Effector memory CD4-positive, alpha-beta T cell (primary cell): ENCODE data around the gene SHROOM3.
"Not testable (repeated sequence)": the region's sequence is repeated elsewhere in the genome, so short reads cannot be mapped to it uniquely, and the experiment has no call there.

ENCODE experiments used
- DNase-seq, 3 donors: peaks; one replicate each; pipeline ENCODE4 v3.0.0-alpha.2; 2020
- H3K27ac ChIP-seq: 2 replicates; pipeline ENCODE4 v1.7.0; 2013; ENCODE audit warnings: mild to moderate bottlenecking, low read length, moderate library complexity; ENCODE audit not compliant: insufficient read depth, poor library complexity, severe bottlenecking
- H3K27me3 ChIP-seq: replicated peaks from 2 replicates; pipeline ENCODE4 v1.7.0; 2013; ENCODE audit warnings: mild to moderate bottlenecking, low read length; ENCODE audit not compliant: insufficient read depth, control insufficient read depth, poor library complexity, severe bottlenecking
- H3K36me3 ChIP-seq: 2 replicates; pipeline ENCODE4 v1.7.0; 2013; ENCODE audit warnings: mild to moderate bottlenecking, low read length, moderate library complexity; ENCODE audit not compliant: control insufficient read depth, insufficient read depth
- H3K4me1 ChIP-seq: 2 replicates; pipeline ENCODE4 v1.7.0; 2013; ENCODE audit warnings: low read length, mild to moderate bottlenecking; ENCODE audit not compliant: control insufficient read depth, insufficient read depth, poor library complexity, severe bottlenecking
- H3K4me3 ChIP-seq: 2 replicates; pipeline ENCODE4 v1.7.0; 2013; ENCODE audit warnings: low read length, low read depth, mild to moderate bottlenecking; ENCODE audit not compliant: insufficient read depth, poor library complexity, severe bottlenecking
- H3K9me3 ChIP-seq: 2 replicates; pipeline ENCODE4 v1.7.0; 2013; ENCODE audit warnings: mild to moderate bottlenecking, low read length, moderate library complexity; ENCODE audit not compliant: control insufficient read depth

SHROOM3 gene

DNA sequence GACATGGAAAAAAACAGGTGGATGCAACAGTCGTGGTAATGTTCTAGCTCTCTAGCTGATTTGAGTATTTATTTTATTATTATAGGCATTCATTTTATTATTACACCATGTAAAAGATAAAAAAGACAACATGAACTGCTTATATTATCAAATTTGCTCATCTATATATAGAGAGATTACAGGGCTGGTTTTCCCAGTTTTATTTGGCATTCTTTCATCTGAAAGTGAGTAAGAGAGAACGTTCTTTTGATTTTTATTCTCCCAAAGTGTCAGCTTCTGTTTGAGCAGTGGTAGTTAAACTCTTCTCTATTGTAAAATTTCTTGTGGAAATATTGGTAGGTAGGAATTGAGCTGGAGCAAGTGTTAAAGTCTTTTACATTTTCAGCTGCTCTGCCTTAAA is 283.0 kb downstream of the SHROOM3 start:
- no peaks in the 10 kb centered on the region for H3K27me3 ChIP-seq
- H3K9me3 ChIP-seq: no peaks in the 10 kb centered on the region
- no peaks in the 10 kb centered on the region for H3K36me3 ChIP-seq
- H3K4me3 ChIP-seq: no peak overlapping the region
- H3K4me1 ChIP-seq: no peaks in the 10 kb centered on the region
- no peak overlapping the region for H3K27ac ChIP-seq
- no peak for DNase-seq

DNA sequence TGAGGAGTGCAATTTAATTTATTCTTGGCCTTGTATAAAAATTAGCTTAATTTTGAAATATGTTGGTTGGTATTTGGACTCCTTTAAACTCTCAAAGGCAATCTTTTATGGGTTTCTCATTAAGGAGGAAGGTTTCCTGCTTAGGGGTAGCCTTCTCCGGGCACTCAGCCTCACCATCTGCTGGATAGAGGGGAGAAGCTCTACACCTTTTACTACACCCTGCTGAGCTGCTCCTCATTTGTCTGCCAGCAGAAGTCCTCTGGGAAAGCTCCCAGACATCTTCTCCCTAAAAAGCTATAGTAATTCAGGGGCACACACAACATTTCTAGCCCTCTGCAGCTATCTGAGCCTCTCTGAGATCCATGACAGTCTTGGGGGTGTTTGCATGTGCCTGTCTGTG is 283.8 kb downstream of the SHROOM3 start:
- H3K4me3 ChIP-seq: no peak overlapping the region
- no peaks in the 10 kb centered on the region for H3K4me1 ChIP-seq
- DNase-seq: no peak
- no peaks in the 10 kb centered on the region for H3K36me3 ChIP-seq
- no peak overlapping the region for H3K27ac ChIP-seq
- H3K27me3 ChIP-seq: no peaks in the 10 kb centered on the region
- no peaks in the 10 kb centered on the region for H3K9me3 ChIP-seq

DNA sequence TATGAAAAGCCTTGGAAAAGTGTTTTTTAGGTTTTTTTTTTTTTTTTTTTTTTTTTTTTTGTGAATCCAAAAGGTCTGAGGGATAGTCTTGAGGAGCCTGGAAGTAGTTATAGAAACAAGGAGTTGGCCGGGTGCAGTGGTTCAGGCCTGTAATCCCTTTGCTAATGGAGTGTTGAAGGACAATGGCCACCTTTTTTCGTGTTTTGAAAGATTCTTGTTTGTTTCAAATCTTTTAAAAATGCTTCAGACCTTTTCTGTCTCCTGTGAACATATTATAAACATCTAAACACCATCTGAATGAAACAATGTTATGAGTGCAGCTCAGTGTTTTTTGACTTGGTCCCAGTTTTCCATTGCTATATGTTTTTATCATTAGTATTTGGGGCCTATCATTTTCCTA is 285.1 kb downstream of the SHROOM3 start:
- H3K27ac ChIP-seq: no peak overlapping the region
- no peaks in the 10 kb centered on the region for H3K4me1 ChIP-seq
- no peaks in the 10 kb centered on the region for H3K27me3 ChIP-seq
- DNase-seq: no peak
- H3K9me3 ChIP-seq: no peaks in the 10 kb centered on the region
- no peak overlapping the region for H3K4me3 ChIP-seq
- no peaks in the 10 kb centered on the region for H3K36me3 ChIP-seq

DNA sequence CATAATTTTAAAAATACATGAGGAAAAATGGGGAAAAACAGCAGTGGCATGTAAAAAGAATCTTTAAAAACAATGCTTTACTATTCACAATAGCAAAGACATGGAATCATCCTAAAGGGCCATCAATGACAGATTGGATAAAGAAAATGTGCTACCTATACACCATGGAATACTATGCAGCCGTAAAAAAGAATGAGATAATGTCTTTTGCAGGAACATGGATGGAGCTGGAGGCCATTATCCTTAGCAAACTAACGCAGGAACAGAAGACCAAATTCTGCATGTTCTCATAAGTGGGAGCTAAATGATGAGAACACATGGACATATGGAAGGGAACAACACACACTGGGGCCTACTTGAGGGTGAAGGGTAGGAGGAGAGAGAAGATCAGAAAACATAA is 287.1 kb downstream of the SHROOM3 start:
- H3K36me3 ChIP-seq, DNase-seq, H3K9me3 ChIP-seq, H3K27me3 ChIP-seq, H3K4me3 ChIP-seq, H3K4me1 ChIP-seq, H3K27ac ChIP-seq: not testable (repeated sequence)

DNA sequence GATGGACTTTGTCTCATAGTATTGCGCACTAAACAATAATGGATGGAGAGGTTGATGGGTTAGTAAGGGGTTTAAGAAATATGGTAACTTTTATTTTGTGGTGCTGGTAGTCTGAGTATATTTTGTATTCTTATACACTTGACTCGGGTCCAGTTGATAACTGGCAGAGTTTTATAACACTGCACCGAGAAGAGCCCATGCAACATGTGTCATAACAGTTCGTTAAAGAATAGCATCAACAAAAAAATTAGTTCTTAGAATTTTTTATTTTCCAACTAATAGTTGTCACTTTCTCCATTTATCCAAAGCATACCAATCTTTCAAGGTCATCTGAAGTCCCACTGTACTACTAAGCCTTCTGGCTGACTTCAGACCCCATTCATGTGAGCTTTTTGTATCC is 287.8 kb downstream of the SHROOM3 start:
- Histone ChIP-seq H3K27ac (no peak overlapping the region), H3K36me3 (no peaks in the 10 kb centered on the region), H3K27me3 (no peaks in the 10 kb centered on the region), H3K4me1 (no peaks in the 10 kb centered on the region), H3K9me3 (no peaks in the 10 kb centered on the region), H3K4me3 (no peak overlapping the region)
- DNase-seq: no peak

DNA sequence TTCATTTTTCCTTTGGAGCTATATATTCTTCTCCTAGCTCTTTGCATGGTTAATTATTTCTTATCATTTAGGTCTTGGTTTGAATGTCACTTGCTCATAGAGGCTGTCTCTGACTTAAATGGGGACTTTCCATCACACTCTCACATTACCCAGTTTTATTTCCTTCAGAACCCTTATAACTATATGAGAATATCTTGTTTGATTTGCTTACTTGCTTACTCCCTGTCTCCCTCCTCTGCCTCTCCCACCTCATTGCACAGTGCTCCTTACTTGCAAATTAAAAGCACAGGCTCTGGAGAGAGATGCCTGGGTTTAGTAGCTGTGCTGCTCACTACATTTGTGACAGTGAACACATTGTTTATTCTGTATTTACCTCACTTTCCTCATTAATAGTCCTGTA is 288.3 kb downstream of the SHROOM3 start:
- Histone ChIP-seq H3K4me1 (no peaks in the 10 kb centered on the region), H3K4me3 (no peak overlapping the region), H3K27ac (no peak overlapping the region), H3K27me3 (no peaks in the 10 kb centered on the region), H3K9me3 (no peaks in the 10 kb centered on the region), H3K36me3 (no peaks in the 10 kb centered on the region)
- DNase-seq: no peak

DNA sequence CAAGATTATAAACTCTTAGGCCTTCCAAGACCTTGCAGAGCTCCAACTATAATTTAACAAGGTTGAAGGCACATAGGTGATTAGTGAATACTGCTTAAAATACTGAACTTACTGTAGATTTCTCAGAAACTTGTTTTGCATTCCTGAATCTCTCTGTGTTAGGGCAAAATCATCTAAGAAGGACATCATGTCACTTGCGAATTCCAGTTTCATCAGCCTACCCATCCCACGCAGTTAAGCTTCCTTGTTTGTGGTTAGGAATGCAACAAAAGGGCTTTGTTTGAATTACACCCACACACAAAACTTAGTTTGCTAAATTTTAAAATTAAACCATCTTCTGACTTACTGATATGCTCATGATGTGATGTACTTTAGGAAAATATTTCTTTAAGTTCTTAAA is 288.9 kb downstream of the SHROOM3 start:
- Histone ChIP-seq H3K4me1 (no peaks in the 10 kb centered on the region), H3K4me3 (no peak overlapping the region), H3K9me3 (no peaks in the 10 kb centered on the region), H3K36me3 (no peaks in the 10 kb centered on the region), H3K27me3 (no peaks in the 10 kb centered on the region), H3K27ac (no peak overlapping the region)
- no peak for DNase-seq

DNA sequence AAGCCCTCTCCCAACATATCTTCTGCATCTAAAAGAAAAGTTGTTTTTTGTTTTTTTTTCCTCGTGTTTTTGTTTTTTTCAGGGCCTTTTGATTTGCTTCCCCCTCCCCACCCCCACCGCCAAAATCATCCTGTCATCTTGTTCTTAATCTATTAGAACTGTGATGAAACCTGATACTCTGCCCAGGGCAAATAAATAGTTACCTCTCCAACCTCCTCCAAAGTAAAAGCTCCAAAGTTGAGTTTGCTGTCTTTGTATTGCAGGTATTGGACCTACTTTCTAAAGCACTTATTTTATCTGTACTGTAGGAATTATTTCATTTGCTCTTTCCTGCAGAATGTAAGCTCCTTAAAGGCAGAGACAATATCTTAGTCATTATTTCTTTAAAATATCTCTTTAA is 290.0 kb downstream of the SHROOM3 start:
- no peaks in the 10 kb centered on the region for H3K9me3 ChIP-seq
- no peaks in the 10 kb centered on the region for H3K4me1 ChIP-seq
- H3K27me3 ChIP-seq: no peaks in the 10 kb centered on the region
- H3K27ac ChIP-seq: no peak overlapping the region
- no peak overlapping the region for H3K4me3 ChIP-seq
- no peak for DNase-seq
- H3K36me3 ChIP-seq: no peaks in the 10 kb centered on the region

DNA sequence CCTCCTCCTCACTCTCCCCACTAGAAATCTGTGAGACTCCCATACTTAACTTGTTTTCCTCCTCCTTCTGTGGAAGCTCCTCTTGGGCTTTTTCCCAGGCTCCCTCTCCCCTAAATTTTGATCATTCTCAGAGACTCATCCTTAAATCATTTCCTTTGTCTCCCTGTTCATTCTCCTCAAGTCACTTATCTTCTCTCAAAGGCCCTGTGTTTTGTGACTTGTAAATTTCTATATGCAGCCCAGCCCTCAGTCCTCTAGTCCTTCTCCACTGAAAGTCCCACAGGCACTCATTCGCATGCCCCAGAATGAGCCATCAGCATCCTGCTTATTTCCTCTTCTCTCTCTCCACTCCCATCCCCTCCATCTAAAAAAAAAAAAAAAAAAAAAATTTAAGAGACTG is 291.1 kb downstream of the SHROOM3 start:
- Histone ChIP-seq H3K27me3 (no peaks in the 10 kb centered on the region), H3K9me3 (no peaks in the 10 kb centered on the region), H3K4me1 (no peaks in the 10 kb centered on the region), H3K27ac (no peak overlapping the region), H3K4me3 (no peak overlapping the region), H3K36me3 (no peaks in the 10 kb centered on the region)
- no peak for DNase-seq

DNA sequence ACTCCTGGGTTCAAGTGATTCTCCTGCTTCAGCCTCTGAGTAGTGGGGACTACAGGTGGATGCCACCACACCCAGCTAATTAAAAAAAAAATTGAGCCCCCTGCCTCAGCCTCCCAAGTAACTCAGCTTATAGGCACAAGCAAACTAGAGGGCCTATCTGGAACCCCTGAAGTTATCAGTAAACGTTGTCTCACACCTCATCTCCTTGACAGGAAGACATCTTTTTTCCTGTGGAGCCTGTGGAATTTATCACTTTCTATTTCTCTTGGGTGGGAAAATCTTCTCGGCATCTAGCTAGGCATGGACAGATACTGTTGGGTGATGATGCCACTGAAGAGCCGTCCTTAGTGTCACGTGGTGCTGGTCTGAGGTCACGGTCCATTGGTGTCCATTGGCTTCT is 291.6 kb downstream of the SHROOM3 start:
- Histone ChIP-seq H3K27me3 (no peaks in the 10 kb centered on the region), H3K4me1 (no peaks in the 10 kb centered on the region), H3K27ac (no peak overlapping the region), H3K9me3 (no peaks in the 10 kb centered on the region), H3K4me3 (no peak overlapping the region), H3K36me3 (no peaks in the 10 kb centered on the region)
- DNase-seq: no peak

DNA sequence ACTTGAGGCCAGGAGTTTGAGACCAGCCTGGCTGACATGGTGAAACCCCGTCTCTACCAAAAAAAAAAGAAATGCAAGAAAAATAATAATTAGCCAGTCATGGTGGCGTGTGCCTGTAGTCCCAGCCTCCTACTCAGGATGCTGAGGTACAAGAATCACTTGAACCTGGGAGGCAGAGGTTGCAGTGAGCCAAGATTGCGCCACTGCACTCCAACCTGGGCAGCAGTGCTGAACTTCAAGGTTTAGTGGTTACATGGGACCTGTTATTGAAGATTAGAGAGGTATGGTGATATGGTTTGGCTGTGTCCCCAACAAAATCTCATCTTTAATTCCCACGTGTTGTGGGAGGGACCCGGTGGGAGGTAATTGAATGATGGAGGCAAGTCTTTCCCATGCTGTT is 292.9 kb downstream of the SHROOM3 start:
- DNase-seq, H3K27ac ChIP-seq, H3K36me3 ChIP-seq, H3K4me3 ChIP-seq, H3K4me1 ChIP-seq, H3K9me3 ChIP-seq, H3K27me3 ChIP-seq: not testable (repeated sequence)
